A549 (cell line): ENCODE data around the gene NCOA6. TPM values are rescaled to one million over a fixed set of nuclear protein-coding genes. Genes with fewer than 3 reads are reported as not detected.

ENCODE experiments used
- ATAC-seq, 2 experiments: fragments of 200-7000 bp in 1 of 2; fragments of >200 bp in 1 of 2; cut with Nextera tagmentation in 1 of 2; cut with Tn5 transposase in 1 of 2; 3 replicates each; pipeline versions ENCODE4 v1.8.0 to v1.9.1; 2018 to 2020; ENCODE audit warnings: mild to moderate bottlenecking in 1 of 2, moderate library complexity in 1 of 2
- CTCF ChIA-PET: fragments of 300-600 bp; sonication (Branson Sonifier 250); formaldehyde crosslinking; extraction: SDS; loops from one replicate; lab custom pipeline; 2021; ENCODE audit warnings: antibody characterized with exemption, inconsistent platforms; lab: Yijun Ruan, JAX
- POLR2A ChIA-PET: fragments of 350-600 bp; formaldehyde crosslinking; extraction: SDS; loops from one replicate; lab custom pipeline; 2021; ENCODE audit warnings: antibody characterized with exemption, inconsistent platforms; lab: Yijun Ruan, JAX
- DNase-seq, 2 experiments: peaks; one replicate each; pipeline versions ENCODE4 v3.0.0 to v3.0.0-alpha.2; 2011 to 2016; ENCODE audit warnings: low read depth in 1 of 2, low spot score in 1 of 2
- FAIRE-seq: peaks from 2 replicates; lab custom pipeline; 2011; peaks lifted over from hg19 to GRCh38; lab: Jason Lieb, UNC
- H3K27ac ChIP-seq, 2 experiments: fragments of >200 bp; sonication (Bioruptor Twin); formaldehyde crosslinking; 3 replicates each; pipeline ENCODE4 v1.5.1; 2016 to 2017
- H3K4me1 ChIP-seq: fragments of >200 bp; sonication (Bioruptor Twin); formaldehyde crosslinking; 3 replicates; pipeline ENCODE4 v1.6.1; 2016
- H3K4me2 ChIP-seq: fragments of >200 bp; sonication (Bioruptor Twin); formaldehyde crosslinking; 3 replicates; pipeline ENCODE4 v1.6.1; 2016
- H3K4me3 ChIP-seq: fragments of >200 bp; sonication (Bioruptor Twin); formaldehyde crosslinking; 3 replicates; pipeline ENCODE4 v1.5.1; 2016
- H3K9me3 ChIP-seq: fragments of >200 bp; sonication (Bioruptor Twin); formaldehyde crosslinking; 3 replicates; pipeline ENCODE4 v1.6.1; 2016
- BHLHE40 ChIP-seq: IDR thresholded peaks from 2 replicates; pipeline ENCODE4 v1.6.1; 2012; ENCODE audit warnings: low read depth, low read length, inconsistent platforms
- CHD4 ChIP-seq: fragments of 200-600 bp; sonication (generic); IDR thresholded peaks from 2 replicates; pipeline ENCODE4 v1.6.1; 2016; ENCODE audit warnings: antibody characterized with exemption, mild to moderate bottlenecking, borderline replicate concordance
- FOXS1 ChIP-seq: fragments of 250-450 bp; sonication (Bioruptor Pico); IDR thresholded peaks from 2 replicates; pipeline ENCODE4 v1.5.0; 2020; ENCODE audit warnings: mild to moderate bottlenecking, moderate library complexity
- HDAC2 ChIP-seq: fragments of 200-600 bp; sonication (generic); IDR thresholded peaks from 2 replicates; pipeline ENCODE4 v1.6.1; 2016
- HOXA7 ChIP-seq: fragments of 250-450 bp; sonication (Bioruptor Pico); IDR thresholded peaks from 2 replicates; pipeline ENCODE4 v1.5.0; 2020; ENCODE audit warnings: mild to moderate bottlenecking, moderate library complexity
- JUNB ChIP-seq: fragments of >200 bp; sonication (Bioruptor Twin); formaldehyde crosslinking; IDR thresholded peaks from 2 replicates; pipeline ENCODE4 v1.6.1; 2016
- MAFK ChIP-seq: fragments of 450-650 bp; IDR thresholded peaks from 2 replicates; pipeline ENCODE4 v1.6.1; 2014; ENCODE audit not compliant: partially characterized antibody
- PHF8 ChIP-seq: fragments of 200-600 bp; sonication (generic); IDR thresholded peaks from 2 replicates; pipeline ENCODE4 v1.6.1; 2016; ENCODE audit warnings: low read depth, mild to moderate bottlenecking, antibody characterized with exemption, moderate library complexity, borderline replicate concordance
- POLR2A ChIP-seq: IDR thresholded peaks from 2 replicates; pipeline ENCODE4 v1.6.1; 2012; ENCODE audit warnings: mild to moderate bottlenecking, low read length
- RAD21 ChIP-seq, 2 experiments: fragments of >200 bp in 1 of 2; sonication (Bioruptor Twin) in 1 of 2; formaldehyde crosslinking in 1 of 2; IDR thresholded peaks in 1 of 2; conservative IDR thresholded peaks in 1 of 2; 2 replicates in 1 of 2; 3 replicates in 1 of 2; pipeline ENCODE4 v1.6.1; 2012 to 2018; ENCODE audit warnings: inconsistent platforms in 1 of 2
- RNF2 ChIP-seq: fragments of 200-600 bp; sonication (generic); IDR thresholded peaks from 2 replicates; pipeline ENCODE4 v1.6.1; 2016; ENCODE audit warnings: low read depth, mild to moderate bottlenecking, antibody characterized with exemption, moderate library complexity, borderline replicate concordance
- TFCP2L1 ChIP-seq: fragments of 250-450 bp; sonication (Bioruptor Pico); IDR thresholded peaks from 2 replicates; pipeline ENCODE4 v1.5.0; 2021; ENCODE audit warnings: mild to moderate bottlenecking
- TP53 ChIP-seq: fragments of 250-450 bp; sonication (Bioruptor Pico); IDR thresholded peaks from 2 replicates; pipeline ENCODE4 v1.5.0; 2021; ENCODE audit warnings: mild to moderate bottlenecking, moderate library complexity
- ZSCAN20 ChIP-seq: fragments of 250-450 bp; sonication (Bioruptor Pico); IDR thresholded peaks from 2 replicates; pipeline ENCODE4 v1.8.0; 2022; ENCODE audit warnings: mild to moderate bottlenecking, moderate library complexity
- WGBS: methylation state at CpG from one replicate; pipeline ENCODE4 v1.1.6; 2017; ENCODE audit errors: missing lambda C conversion rate; 5-methylcytosine and 5-hydroxymethylcytosine counted together
- polyA plus RNA-seq, 4 experiments: library from polyadenylated mRNA; depleted of rRNA in 3 of 4; stranded (reverse); fragments of >200 nt; fragmentation: RNase III in 1 of 4; extraction: RNeasy Plus Mini Kit Qiagen cat#74134 plus additional on column Dnase treatment in 1 of 4; gene quantifications; 2 replicates in 3 of 4; 3 replicates in 1 of 4; pipeline ENCODE4 v1.2.3, GENCODE V29; 2011 to 2017
- TF ChIP-seq, protein P1 (sequence below): fragments of >200 bp; sonication (Bioruptor Twin); formaldehyde crosslinking; IDR thresholded peaks from 3 replicates; pipeline ENCODE4 v1.6.1; 2016
- TF ChIP-seq, protein P2 (sequence below): fragments of 250-450 bp; sonication (Bioruptor Pico); IDR thresholded peaks from 2 replicates; pipeline ENCODE4 v1.5.0; 2021; ENCODE audit warnings: mild to moderate bottlenecking, moderate library complexity, borderline replicate concordance
- TF ChIP-seq, protein P3 (sequence below): fragments of 250-450 bp; sonication (Bioruptor Pico); IDR thresholded peaks from 2 replicates; pipeline ENCODE4 v1.5.0; 2020; ENCODE audit warnings: low read depth, mild to moderate bottlenecking, moderate library complexity
- TF ChIP-seq, protein P4 (sequence below): fragments of 450-650 bp; IDR thresholded peaks from 2 replicates; pipeline ENCODE4 v1.6.1; 2014; ENCODE audit warnings: antibody characterized with exemption
- TF ChIP-seq, protein P5 (sequence below): fragments of 200-600 bp; sonication (generic); IDR thresholded peaks from 2 replicates; pipeline ENCODE4 v1.6.1; 2016; ENCODE audit warnings: antibody characterized with exemption, mild to moderate bottlenecking, moderate library complexity

Gene NCOA6
- polyA plus RNA-seq, 2 of the 4 experiments (the other 2 are of a cell fraction) = 15.8 to 18.0 TPM

DNA sequence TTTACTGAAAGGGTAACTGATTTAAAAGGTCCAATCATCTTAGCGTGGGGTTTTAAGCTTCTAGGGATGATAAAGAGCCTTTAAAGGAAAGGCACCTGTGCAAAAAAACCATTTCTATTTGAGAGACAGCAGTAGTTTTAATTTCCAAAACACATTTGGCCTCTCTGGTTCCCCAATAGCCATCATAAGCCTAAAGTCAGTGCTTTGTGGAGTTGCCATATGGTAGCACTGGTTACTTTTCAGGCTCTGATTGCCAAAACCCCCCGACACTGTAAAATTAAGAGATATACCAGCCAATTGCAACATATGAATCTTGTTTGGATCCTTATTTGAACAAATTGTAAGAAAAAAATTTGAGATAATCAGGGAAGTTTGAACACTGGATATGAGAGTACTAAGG is 76.7 kb downstream of the NCOA6 start (continued):
- TF ChIP-seq, protein P1, sequence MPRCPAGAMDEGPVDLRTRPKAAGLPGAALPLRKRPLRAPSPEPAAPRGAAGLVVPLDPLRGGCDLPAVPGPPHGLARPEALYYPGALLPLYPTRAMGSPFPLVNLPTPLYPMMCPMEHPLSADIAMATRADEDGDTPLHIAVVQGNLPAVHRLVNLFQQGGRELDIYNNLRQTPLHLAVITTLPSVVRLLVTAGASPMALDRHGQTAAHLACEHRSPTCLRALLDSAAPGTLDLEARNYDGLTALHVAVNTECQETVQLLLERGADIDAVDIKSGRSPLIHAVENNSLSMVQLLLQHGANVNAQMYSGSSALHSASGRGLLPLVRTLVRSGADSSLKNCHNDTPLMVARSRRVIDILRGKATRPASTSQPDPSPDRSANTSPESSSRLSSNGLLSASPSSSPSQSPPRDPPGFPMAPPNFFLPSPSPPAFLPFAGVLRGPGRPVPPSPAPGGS = no peak
- TF ChIP-seq POLR2A = no peak

DNA sequence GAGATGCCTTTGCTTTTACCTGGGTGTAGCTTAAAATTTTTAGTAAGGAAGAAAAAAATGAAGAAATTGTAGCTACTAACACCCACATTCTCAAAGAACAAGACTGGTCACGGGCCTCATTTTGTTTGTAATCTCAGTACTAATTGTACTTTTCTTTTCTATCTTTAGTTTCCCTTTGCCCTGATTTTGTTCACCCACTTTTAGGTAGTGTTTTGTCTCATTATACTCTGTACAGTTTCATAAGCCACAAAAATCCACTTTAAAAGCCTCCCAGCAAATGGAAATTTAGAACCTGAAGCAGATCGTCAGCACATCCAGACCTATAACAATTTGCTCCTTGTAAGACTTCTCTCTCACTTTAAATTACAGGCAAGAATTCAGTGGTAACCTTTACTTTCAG is 78.0 kb downstream of the NCOA6 start:
- CTCF ChIA-PET = interaction anchor here (0.9 to 3.0 kb wide), 4 partner anchors 22 to 168 kb away, joined by 3 to 11 read pairs (median 5); no protein-coding TSS in a partner anchor
- Histone ChIP-seq H3K9me3 (no peaks in the 10 kb centered on the region), H3K4me2 (no peak overlapping the region), H3K4me3 (no peak overlapping the region), H3K27ac (no peak overlapping the region), H3K4me1 (no peaks in the 10 kb centered on the region)
- TF ChIP-seq RNF2 = no peak
- no peak for TF ChIP-seq HDAC2
- no peak for TF ChIP-seq ZSCAN20
- TF ChIP-seq, protein P2, sequence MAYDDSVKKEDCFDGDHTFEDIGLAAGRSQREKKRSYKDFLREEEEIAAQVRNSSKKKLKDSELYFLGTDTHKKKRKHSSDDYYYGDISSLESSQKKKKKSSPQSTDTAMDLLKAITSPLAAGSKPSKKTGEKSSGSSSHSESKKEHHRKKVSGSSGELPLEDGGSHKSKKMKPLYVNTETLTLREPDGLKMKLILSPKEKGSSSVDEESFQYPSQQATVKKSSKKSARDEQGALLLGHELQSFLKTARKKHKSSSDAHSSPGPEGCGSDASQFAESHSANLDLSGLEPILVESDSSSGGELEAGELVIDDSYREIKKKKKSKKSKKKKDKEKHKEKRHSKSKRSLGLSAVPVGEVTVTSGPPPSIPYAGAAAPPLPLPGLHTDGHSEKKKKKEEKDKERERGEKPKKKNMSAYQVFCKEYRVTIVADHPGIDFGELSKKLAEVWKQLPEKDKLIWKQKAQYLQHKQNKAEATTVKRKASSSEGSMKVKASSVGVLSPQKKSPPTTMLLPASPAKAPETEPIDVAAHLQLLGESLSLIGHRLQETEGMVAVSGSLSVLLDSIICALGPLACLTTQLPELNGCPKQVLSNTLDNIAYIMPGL (CRISPR knock-in tag) = no peak
- TF ChIP-seq BHLHE40 = no peak
- no peak for TF ChIP-seq FOXS1
- TF ChIP-seq HOXA7 (CRISPR knock-in tag) = no peak
- no peak for TF ChIP-seq TFCP2L1 (CRISPR knock-in tag)
- no peak for TF ChIP-seq RAD21 (conservative IDR thresholded peaks at IDR 0.05 in 1 of 2, IDR thresholded peaks at IDR 0.05 in 1 of 2)
- no peak for TF ChIP-seq MAFK
- TF ChIP-seq, protein P3, sequence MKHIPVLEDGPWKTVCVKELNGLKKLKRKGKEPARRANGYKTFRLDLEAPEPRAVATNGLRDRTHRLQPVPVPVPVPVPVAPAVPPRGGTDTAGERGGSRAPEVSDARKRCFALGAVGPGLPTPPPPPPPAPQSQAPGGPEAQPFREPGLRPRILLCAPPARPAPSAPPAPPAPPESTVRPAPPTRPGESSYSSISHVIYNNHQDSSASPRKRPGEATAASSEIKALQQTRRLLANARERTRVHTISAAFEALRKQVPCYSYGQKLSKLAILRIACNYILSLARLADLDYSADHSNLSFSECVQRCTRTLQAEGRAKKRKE (CRISPR knock-in tag) = no peak
- no peak for TF ChIP-seq JUNB
- TF ChIP-seq CHD4 = no peak
- TF ChIP-seq POLR2A = no peak
- TF ChIP-seq TP53 (CRISPR knock-in tag) = no peak
- TF ChIP-seq, protein P4, sequence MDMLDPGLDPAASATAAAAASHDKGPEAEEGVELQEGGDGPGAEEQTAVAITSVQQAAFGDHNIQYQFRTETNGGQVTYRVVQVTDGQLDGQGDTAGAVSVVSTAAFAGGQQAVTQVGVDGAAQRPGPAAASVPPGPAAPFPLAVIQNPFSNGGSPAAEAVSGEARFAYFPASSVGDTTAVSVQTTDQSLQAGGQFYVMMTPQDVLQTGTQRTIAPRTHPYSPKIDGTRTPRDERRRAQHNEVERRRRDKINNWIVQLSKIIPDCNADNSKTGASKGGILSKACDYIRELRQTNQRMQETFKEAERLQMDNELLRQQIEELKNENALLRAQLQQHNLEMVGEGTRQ = no peak
- TF ChIP-seq PHF8 = no peak
- TF ChIP-seq, protein P5, sequence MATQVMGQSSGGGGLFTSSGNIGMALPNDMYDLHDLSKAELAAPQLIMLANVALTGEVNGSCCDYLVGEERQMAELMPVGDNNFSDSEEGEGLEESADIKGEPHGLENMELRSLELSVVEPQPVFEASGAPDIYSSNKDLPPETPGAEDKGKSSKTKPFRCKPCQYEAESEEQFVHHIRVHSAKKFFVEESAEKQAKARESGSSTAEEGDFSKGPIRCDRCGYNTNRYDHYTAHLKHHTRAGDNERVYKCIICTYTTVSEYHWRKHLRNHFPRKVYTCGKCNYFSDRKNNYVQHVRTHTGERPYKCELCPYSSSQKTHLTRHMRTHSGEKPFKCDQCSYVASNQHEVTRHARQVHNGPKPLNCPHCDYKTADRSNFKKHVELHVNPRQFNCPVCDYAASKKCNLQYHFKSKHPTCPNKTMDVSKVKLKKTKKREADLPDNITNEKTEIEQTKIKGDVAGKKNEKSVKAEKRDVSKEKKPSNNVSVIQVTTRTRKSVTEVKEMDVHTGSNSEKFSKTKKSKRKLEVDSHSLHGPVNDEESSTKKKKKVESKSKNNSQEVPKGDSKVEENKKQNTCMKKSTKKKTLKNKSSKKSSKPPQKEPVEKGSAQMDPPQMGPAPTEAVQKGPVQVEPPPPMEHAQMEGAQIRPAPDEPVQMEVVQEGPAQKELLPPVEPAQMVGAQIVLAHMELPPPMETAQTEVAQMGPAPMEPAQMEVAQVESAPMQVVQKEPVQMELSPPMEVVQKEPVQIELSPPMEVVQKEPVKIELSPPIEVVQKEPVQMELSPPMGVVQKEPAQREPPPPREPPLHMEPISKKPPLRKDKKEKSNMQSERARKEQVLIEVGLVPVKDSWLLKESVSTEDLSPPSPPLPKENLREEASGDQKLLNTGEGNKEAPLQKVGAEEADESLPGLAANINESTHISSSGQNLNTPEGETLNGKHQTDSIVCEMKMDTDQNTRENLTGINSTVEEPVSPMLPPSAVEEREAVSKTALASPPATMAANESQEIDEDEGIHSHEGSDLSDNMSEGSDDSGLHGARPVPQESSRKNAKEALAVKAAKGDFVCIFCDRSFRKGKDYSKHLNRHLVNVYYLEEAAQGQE = no peak
- POLR2A ChIA-PET = no interaction called here
- DNase-seq = no peak
- no peak for ATAC-seq
- FAIRE-seq = no peak
- WGBS = 96% methylated on average over 2 of the region's 2 CpGs
